Activated CD4-positive, alpha-beta T cell treated with anti-CD3 and anti-CD28 coated beads, Interleukin-2, amount 50 U/mL, for 16 hours (primary cell): Measurements from ENCODE around the gene DDX41.

Experiments
- DNase-seq: peaks from one replicate; pipeline ENCODE4 v3.0.0-alpha.2; 2020

Gene DDX41

GRCh38 chr5:177483042-177483441 is 33.7 kb downstream of the DDX41 start:
- DNase-seq = no peak

DNA sequence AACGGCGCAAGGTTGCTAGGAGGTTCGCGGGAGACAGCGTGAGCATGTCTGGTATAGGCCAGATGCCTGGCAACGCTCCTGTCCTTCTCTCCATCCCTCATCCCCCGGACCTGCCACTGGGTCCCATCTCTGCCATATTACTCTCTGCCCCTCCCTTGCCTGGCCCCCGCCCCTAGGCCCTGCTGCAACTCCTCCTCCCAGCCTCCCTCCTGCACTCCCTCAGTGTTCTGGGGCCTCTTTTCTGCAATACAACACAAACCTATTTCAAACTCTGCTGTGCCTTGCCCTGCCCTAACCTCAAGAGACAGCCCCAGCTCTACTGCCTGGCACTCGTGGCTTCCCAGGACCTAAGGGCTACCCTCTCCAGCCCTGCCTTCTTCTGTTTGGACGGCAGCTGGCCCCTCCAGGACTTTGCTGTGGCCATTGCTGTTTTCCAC is 34.4 kb downstream of the DDX41 start:
- no peak for DNase-seq

- no peak for DNase-seq
Measured at GRCh38 chr5:177479774-177480173, 37.0 kb downstream of the DDX41 start.

DNA sequence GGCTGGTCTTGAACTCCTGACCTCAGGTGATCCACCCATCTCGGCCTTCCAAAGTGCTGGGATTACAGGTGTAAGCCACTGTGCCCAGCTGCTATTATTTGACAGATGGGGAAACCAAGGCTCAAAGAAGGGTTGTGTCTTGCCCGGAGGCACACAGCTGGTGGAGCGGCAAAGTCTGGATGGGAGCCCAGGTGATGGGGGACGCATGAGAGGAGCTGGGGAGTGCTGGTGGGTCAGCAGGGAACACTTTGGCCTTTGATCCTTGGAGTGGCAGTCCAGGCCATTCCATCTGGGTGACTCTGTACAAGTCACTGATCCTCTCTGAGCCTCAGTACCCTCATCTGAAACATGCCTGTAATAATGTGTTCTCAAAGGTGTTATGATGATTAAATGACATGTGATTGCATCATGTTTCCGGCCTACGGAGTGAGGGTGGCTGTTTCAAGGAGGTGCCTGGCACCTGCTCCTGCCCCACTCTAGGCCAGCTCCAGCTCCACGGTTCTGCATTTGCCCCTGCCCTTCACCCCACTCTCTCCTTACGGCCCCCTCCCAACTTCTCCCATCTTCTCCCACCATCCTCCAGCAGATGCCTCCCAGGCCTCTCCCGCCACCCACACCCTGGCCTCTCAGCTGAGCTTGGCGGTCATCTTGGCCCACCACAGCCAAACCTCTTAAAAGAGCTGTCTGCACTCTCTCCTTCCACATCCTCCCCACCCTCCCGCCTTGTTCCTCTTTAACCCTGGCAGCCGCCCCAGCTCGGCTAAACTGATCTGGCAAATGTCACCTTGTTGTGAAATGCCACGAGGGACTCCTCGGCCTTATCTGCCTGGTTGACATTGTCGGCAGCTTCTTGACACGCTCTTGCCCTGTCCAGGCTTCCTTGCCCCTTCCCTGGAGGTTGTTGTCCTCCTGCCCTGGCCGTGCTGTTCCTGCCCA is 37.8 kb downstream of the DDX41 start:
- peak; percentile 54 for DNase-seq

DNA sequence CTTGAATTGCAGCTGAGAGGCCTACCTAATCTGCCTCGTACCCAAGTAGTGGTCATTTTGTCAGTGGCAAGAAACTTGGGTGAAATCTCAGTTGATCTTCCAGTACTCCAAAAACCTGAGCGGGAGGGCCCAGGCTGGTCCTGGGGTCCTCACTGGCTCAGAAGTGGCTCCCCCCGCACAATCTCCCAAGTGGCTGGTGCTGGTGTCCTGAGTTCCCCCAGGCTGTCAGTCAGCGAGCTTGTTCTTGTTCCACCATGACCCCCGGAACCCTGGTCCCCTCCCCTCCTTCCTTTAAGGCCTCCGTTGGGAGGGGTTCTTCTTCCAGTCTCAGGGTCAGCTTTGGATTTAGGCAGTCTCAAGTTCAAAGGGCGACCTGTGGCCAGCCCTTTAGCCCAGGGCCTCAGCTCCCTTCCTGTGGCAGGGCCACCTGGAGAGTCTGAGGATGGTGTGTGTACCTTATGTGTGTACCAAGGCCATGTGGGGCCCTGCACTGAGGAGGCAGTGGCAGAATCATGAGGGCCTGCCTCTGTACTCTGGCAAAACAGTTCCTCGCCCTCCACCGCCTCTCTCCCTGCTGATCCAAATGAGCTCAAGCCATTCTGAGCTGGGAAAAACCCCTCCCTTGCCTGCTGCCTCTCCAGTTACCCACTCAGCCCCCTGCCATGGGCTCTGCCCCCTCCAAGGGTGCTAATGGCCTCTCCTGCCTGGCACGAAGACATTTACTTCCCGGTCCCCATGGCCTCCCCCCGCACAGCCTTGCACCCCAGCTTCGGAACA is 38.9 kb downstream of the DDX41 start:
- no peak for DNase-seq

GRCh38 chr5:177476531-177477233 is 40.1 kb downstream of the DDX41 start:
- DNase-seq = no peak

DNA sequence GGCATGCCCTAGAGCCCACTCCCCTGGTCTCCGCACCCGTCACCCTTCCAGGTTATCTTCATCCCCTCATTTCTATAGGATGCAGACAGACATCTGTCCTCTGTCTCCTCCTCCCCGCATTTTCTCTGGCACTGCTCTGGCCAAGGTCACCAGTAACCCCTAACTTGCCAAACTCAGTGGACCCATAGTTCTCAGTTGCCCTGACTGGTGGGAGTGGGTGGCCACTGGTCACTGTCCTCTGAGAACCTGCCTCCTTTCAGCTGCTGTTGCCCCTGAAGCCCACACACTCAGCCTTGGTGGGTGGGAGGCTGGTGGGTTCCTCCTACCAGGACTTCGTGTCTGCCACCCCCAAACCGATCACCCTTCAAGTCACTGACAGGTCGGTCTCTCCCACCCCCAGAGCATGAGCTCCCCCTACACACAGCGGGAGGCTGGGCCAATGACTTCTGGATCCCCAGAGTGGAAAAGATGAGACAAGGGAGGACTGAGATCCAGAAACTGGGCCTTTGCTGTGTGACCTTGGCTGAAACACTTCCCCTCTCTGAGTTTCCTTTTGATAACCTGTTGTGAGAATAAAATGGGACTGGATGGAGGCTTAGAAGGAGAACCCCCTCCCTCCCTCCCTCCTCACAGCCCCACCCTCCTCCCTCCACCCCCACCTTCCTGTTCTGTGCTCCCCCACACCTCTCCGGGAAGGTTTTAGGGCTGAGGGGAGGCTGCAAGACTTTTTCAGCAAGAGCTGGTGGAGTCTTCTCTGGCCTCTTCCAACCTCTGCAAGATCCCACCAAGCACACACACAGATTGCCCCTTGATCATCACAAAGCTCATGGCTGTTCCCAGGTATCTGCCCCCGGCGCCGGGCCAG is 41.0 kb downstream of the DDX41 start:
- no peak for DNase-seq

- no peak for DNase-seq
Measured at GRCh38 chr5:177474846-177475562, 41.8 kb downstream of the DDX41 start.

GRCh38 chr5:177474002-177474476 is 42.7 kb downstream of the DDX41 start:
- DNase-seq = no peak

DNA sequence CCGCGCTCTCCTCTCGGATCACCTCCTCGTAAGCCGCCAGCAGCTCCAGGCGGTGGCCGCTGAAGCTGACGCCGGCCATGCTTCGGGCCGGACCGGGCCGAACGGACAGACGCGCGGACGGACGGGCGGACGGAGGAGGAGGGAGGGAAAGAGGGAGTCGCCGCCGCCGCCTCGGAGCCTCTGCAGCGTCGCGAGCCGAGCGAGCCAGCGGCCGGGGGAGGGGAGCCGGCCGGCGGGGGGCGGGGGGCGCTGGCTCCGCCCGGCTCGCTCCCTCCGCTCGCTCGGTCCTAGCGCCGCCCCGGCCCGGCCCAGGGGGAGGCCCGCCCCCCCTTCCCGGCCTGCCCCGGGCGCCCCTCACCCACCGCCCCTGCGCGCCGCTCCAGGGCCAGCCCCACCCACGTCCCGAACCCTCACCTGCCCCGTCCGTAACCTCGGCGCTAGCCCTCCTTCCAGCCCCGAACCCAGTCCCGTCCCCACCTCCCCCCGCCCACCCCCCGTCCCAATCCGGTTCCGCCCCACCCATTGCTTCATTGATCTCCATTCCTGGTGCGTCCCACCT is 43.2 kb downstream of the DDX41 start, which contains the start of gene DBN1:
DBN1 (minus strand) TSS at position 192 of the 559 bp plus-strand sequence; CDS start at position 79, 113 bp downstream.
- DNase-seq = no peak

- peak; percentile 40 for DNase-seq
Measured at GRCh38 chr5:177472460-177473442, 44.0 kb downstream of the DDX41 start.

DNA sequence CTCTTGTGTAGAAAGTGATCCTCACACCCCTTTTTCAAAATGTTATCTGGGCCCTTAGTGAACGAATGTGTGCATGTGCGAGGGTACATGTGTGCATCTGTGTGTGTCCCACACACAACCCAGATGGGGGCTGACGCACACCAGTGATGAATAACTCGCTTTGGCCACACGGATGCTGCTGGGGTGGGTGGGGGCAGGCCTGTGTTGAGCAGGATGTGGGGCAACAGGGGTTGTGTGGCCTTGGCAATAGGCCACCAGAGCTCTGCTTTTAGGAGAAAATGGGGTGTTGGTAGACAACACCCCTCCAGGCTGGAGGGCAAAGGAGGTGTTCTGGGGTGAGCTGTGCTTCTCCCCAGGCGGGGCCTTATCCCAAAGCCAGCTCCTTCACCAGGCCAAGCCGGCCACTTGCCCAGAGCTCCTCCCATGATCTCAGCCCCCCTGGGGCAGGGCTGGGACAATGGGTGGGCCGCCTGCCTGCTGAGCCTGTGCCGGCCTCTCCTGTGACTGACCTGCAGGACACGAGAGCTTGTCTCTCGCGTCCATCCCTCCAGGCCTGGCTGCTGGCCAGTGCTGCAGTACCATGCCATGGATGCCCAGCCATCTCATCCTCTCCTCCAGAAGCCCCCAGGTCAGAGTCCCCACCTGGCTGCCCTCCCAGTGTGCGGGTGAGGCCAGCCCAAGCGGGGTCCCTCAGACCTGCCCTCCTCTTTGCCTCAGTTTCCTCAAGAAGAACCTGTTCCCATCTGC is 45.0 kb downstream of the DDX41 start:
- DNase-seq = no peak

GRCh38 chr5:177470759-177471536 is 45.8 kb downstream of the DDX41 start:
- DNase-seq = no peak

DNA sequence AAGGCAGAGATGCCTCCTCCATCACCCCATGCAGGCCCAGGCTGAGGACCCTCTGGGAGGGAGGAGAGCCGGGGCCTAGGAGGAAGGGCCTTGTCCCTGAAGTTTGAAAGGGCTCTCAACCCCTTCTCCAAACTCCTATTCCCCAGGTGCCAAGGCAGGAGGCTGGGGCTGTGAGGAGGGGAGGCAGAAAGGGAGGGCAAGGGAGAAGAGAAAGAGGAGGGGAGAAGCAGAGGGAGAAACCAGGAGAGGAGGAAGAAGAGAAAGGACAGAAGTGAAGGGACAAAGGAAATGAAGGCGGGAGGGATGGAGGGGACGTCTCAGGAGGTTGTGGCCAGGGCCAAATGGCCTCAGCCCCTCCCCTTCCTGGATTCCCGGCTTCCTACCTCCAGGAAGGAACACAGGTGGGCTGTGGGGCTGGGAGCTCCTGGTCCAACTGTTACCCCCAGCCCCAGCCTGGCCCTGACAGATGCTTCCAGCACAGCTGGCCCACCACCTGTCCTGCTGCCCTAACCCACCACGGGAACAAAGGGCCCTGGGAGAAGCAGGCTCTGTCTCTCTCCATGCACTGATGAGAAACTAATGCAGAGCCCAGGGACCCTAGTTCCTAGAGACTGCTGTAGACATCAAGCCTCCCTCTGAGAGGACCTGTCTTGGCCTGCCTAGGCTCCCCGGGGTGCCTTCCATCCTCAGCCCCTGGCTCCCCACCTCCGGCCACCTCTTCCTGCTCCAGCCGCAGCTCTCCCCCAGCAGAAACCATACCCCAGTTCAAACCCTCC is 46.8 kb downstream of the DDX41 start:
- no peak for DNase-seq

- no peak for DNase-seq
Measured at GRCh38 chr5:177468685-177469628, 47.8 kb downstream of the DDX41 start.

GRCh38 chr5:177468329-177468684 is 48.5 kb downstream of the DDX41 start:
- DNase-seq = no peak
